Measurements from ENCODE around the gene CD22. TPM values are rescaled to one million over a fixed set of nuclear protein-coding genes. Genes with fewer than 3 reads are reported as not detected.

CD22 gene
- total RNA-seq, 1 donor from 2014 or later, result 4.7 TPM

- Mint-ChIP-seq H3K4me1 (ENCODE audit: low read depth) (peaks cover 20% of the 10 kb centered on the region), H3K27ac (peak overlapping the region; percentile 27)
Measured at GRCh38 chr19:35342430-35342829, 13.4 kb downstream of the CD22 start.

DNA sequence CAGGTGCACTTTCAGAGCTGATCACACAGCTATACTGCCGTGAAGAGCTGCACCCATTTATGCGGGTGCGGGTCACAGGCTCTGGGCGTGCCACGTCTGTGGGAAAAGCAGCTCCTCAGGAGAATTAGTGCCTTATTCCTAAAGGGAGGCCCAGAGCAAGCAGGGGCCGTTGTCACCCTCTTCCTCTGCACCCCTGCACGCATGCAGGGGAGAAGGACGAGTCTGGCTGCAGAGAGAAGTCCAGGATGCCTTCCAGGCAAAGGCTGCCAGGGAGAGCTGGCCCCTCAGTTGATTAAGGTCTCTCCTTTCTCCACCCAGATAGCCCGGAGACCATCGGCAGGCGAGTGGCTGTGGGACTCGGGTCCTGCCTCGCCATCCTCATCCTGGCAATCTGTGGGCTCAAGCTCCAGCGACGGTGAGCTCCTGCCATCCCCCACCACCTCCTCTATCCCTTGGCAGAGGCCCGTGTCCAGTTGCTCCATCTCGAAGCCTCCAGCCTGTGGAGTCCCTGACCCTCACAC lies 15.6 kb downstream of the CD22 start:
- Mint-ChIP-seq H3K9me3 (no peaks in the 10 kb centered on the region), H3K4me1 (ENCODE audit: low read depth) (peaks cover 37% of the 10 kb centered on the region), H3K27ac (no peak overlapping the region), H3K4me3 (no peak overlapping the region), H3K36me3 (ENCODE audit: low read depth) (no peaks in the 10 kb centered on the region), H3K27me3 (ENCODE audit: insufficient read depth) (peaks cover 6% of the 10 kb centered on the region)
- DNase-seq (ENCODE audit: low spot score), result no peak
- intact Hi-C loops (cut with micrococcal nuclease), result loop anchor here (5.0 kb wide), 2 partner anchors 137 to 202 kb away; partner anchors contain the start of gene FXYD7

More at GRCh38 chr19:35342430-35342829, 13.4 kb downstream of the CD22 start:
- intact Hi-C loops (cut with micrococcal nuclease), result no loop called here
- Mint-ChIP-seq H3K36me3 (ENCODE audit: low read depth) (no peaks in the 10 kb centered on the region), H3K9me3 (no peaks in the 10 kb centered on the region), H3K27me3 (ENCODE audit: insufficient read depth) (peaks cover 6% of the 10 kb centered on the region), H3K4me3 (no peak overlapping the region)
- DNase-seq (ENCODE audit: low spot score), result no peak

DNA sequence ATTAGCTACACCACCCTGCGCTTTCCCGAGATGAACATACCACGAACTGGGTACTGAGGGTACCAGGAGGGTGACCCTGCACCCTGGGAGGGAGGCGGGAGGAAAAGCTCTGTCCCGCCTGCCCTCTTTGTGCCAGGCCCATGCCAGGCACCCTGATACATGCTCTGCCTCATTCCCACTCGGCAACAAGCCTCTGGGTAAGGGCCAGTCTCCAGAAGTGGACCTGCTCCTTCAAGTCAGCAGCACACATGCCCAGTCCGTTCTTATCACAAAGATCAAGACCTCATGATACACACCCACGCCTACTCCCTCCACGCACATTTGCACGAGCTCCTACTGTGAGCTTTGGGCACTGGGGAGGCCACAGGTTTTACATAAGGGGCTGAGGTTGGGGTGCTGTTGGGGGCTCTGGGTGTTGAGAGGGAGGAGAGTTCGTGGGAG lies 16.7 kb downstream of the CD22 start:
- peaks cover 6% of the 10 kb centered on the region for H3K27me3 Mint-ChIP-seq (ENCODE audit: insufficient read depth)
- intact Hi-C loops (cut with micrococcal nuclease), result loop anchor here (2.0 to 5.0 kb wide), 4 partner anchors 39 to 203 kb away; partner anchors contain the start of gene FXYD7
- peaks cover 37% of the 10 kb centered on the region for H3K4me1 Mint-ChIP-seq (ENCODE audit: low read depth)
- H3K4me3 Mint-ChIP-seq, result peak overlapping the region; percentile 9
- peak overlapping the region; percentile 99 for H3K27ac Mint-ChIP-seq
- H3K36me3 Mint-ChIP-seq (ENCODE audit: low read depth), result no peaks in the 10 kb centered on the region
- no peak for DNase-seq (ENCODE audit: low spot score)
- no peaks in the 10 kb centered on the region for H3K9me3 Mint-ChIP-seq

DNA sequence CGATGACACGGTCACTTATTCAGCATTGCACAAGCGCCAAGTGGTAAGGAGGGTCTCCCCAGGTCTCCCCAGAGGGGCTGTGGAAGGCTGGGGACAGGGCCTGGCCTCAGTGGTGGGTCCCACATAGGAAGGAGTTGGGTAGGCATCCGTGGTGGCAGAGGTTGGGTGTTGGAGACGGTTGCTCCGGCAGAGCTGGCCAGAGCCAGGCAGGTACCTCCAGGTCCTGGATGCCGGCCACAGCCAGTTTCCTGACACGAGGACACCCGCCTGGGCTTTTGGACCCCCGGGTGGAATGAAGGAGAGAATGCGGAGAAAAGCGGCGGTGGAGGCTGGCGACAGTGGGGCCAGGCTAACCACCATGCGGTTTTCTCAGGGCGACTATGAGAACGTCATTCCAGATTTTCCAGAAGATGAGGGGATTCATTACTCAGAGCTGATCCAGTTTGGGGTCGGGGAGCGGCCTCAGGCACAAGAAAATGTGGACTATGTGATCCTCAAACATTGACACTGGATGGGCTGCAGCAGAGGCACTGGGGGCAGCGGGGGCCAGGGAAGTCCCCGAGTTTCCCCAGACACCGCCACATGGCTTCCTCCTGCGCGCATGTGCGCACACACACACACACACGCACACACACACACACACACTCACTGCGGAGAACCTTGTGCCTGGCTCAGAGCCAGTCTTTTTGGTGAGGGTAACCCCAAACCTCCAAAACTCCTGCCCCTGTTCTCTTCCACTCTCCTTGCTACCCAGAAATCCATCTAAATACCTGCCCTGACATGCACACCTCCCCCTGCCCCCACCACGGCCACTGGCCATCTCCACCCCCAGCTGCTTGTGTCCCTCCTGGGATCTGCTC lies 17.4 kb downstream of the CD22 start:
- H3K4me3 Mint-ChIP-seq, result peak overlapping the region; percentile 74
- peak; percentile 52 for DNase-seq (ENCODE audit: low spot score)
- peak overlapping the region; percentile 99 for H3K27ac Mint-ChIP-seq
- intact Hi-C loops (cut with micrococcal nuclease), result loop anchor here (1.0 to 5.0 kb wide), 6 partner anchors 40 to 204 kb away; partner anchors contain the start of gene FXYD7
- H3K4me1 Mint-ChIP-seq (ENCODE audit: low read depth), result peaks cover 37% of the 10 kb centered on the region
- peaks cover 8% of the 10 kb centered on the region for H3K27me3 Mint-ChIP-seq (ENCODE audit: insufficient read depth)
- H3K36me3 Mint-ChIP-seq (ENCODE audit: low read depth), result no peaks in the 10 kb centered on the region
- H3K9me3 Mint-ChIP-seq, result no peaks in the 10 kb centered on the region

DNA sequence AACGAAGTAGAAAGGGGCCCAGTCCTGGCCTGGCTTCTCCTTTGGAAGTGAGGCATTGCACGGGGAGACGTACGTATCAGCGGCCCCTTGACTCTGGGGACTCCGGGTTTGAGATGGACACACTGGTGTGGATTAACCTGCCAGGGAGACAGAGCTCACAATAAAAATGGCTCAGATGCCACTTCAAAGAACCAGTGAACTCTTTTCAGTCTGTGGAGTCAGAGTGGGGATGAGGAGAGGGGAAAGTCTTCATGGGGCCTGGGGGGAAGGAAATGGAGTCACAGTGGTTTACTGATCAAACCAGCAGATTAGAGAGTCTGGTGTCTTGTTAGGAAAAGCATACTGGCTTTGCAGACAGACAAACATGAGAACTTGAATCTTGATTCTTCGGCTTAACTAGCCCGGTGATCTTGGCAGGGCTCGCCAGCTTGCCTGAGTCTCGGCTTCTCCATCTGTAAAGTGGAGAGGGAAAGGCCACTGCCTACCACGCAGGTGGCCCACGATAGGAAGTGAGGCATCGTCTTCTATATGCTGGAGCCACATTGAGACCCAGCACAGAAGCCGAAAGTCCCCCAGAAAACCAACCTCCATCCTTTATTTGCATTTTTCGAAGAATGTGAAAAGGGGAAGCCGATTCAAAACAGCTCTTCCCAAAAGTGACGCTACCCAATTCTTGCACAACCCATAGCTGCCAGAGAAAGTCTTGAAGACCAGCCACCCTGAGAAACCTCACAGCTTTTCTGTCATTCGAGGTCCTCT lies 18.4 kb downstream of the CD22 start, which contains the start of gene FFAR1:
Gene FFAR1 (plus strand): TSS at position 732 of the 759 bp plus-strand sequence. CDS start 3,650 bp downstream, outside the sequence.
- intact Hi-C loops (cut with micrococcal nuclease), result loop anchor here (1.0 to 5.0 kb wide), 6 partner anchors 41 to 205 kb away; partner anchors contain the start of gene FXYD7
- Mint-ChIP-seq H3K27me3 (ENCODE audit: insufficient read depth) (peaks cover 4% of the 10 kb centered on the region), H3K27ac (peak within 1 kb of the TSS; percentile 99), H3K36me3 (ENCODE audit: low read depth) (no peaks in the 10 kb centered on the region), H3K9me3 (no peaks in the 10 kb centered on the region), H3K4me3 (peak within 1 kb of the TSS; percentile 74), H3K4me1 (ENCODE audit: low read depth) (peaks cover 37% of the 10 kb centered on the region)
- peak; percentile 42 for DNase-seq (ENCODE audit: low spot score)

DNA sequence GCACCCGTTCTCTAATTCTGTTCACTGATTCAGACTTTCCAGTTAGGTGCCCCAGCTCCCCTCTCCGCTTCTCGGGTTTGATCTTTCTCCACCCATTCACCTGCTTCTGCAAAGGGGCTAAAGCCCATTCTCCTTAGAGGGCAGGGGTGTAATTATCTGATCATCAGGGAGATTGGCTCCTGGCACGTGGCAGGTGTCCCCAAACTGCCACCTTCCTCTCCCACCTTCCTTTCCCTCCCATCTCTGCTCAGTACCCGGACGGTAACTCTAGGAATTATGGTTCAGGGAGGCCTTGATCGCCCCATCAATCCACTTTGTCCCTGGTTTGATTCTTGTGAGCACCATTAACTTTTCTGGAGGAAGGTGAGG lies 18.9 kb downstream of the CD22 start:
- Mint-ChIP-seq H3K27ac (peak overlapping the region; percentile 99), H3K4me1 (ENCODE audit: low read depth) (peaks cover 41% of the 10 kb centered on the region), H3K4me3 (peak overlapping the region; percentile 74), H3K9me3 (no peaks in the 10 kb centered on the region), H3K36me3 (ENCODE audit: low read depth) (no peaks in the 10 kb centered on the region), H3K27me3 (ENCODE audit: insufficient read depth) (peaks cover 2% of the 10 kb centered on the region)
- no peak for DNase-seq (ENCODE audit: low spot score)
- intact Hi-C loops (cut with micrococcal nuclease), result loop anchor here (1.0 to 5.0 kb wide), 6 partner anchors 41 to 206 kb away; partner anchors contain the start of gene FXYD7

DNA sequence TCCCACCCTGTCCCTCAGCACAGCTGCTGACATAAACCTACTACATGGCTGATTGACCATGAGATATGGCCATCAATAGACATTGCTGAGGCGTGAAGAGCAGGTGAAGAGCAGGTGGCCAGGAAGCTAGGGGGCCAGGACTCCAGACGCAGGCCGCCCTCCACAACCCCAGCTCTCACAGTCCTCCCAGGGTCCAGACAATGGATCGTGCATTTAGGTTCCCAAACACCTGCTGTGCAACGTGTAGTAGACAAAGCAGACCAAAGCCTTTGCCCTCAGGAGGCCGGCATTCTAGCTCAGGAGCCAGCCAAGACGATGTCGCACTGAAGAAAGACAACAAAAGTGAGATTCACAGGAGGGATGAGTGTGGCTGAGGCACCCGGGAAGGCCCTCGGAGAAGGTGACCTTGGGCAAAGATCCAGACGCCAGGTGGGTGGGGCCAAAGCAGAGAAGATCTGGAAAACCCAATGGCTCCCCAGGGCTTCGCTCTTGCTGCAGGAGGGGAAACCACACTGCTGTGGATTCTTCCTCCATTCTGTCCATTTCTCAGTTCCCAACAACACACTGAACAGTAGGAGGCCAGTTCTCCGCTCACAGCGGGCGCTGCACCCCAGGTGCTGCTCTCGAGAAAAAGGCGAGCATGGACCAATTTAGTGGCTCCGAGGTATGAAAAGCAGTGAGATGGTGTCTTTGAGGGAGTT lies 20.1 kb downstream of the CD22 start:
- H3K4me1 Mint-ChIP-seq (ENCODE audit: low read depth), result peaks cover 43% of the 10 kb centered on the region
- H3K27me3 Mint-ChIP-seq (ENCODE audit: insufficient read depth), result peaks cover 2% of the 10 kb centered on the region
- no peak for DNase-seq (ENCODE audit: low spot score)
- no peaks in the 10 kb centered on the region for H3K36me3 Mint-ChIP-seq (ENCODE audit: low read depth)
- H3K9me3 Mint-ChIP-seq, result no peaks in the 10 kb centered on the region
- intact Hi-C loops (cut with micrococcal nuclease), result loop anchor here (5.0 kb wide), 2 partner anchors 142 to 207 kb away; partner anchors contain the start of gene FXYD7
- H3K4me3 Mint-ChIP-seq, result no peak overlapping the region
- peak overlapping the region; percentile 29 for H3K27ac Mint-ChIP-seq

DNA sequence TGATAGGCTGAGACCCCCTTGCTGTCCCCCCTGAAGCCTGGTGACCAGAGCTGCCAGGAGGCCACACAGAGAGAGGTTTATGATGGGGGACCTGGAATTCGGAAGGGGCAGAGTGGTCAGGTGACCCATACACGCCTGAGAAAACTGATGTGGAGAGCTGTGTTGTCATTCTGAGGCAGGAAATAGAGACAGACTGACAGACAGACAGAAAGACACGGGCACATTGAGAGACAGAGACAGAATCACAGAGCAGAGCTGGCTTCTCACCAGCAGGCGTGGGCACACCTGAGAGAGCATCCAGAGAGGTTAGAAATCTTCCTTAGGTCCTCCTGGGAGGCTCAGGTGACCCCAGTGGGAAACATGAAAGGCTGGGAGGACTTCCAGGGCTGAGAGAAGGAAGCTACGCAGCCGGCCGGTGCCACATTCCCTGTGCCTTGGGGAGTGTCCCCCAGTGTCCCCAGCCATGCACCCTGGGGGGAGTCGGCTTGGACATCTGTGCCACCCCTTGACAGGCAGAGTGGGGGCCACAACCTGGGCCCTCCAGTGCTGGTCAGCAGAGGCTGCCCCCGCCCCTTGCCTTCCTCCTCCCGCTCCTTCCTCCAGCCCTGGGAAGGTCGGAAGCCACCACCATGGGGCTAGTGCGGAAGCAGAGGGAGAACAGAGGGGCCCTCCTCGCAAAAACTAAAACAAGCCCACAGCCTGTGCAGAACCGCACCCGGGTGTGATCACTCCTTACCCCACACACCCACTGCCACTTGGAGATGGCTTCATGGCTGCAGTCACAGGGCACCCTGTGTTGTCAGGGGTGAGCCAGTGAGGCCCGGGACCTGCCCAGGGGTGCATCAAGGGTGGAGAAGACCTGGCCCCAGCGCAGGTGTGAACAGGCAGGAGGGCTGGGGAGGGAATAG lies 20.9 kb downstream of the CD22 start:
- Mint-ChIP-seq H3K4me1 (ENCODE audit: low read depth) (peaks cover 43% of the 10 kb centered on the region), H3K27me3 (ENCODE audit: insufficient read depth) (peaks cover 2% of the 10 kb centered on the region), H3K4me3 (no peak overlapping the region), H3K36me3 (ENCODE audit: low read depth) (no peaks in the 10 kb centered on the region), H3K27ac (peak overlapping the region; percentile 24), H3K9me3 (no peaks in the 10 kb centered on the region)
- intact Hi-C loops (cut with micrococcal nuclease), result loop anchor here (5.0 kb wide), 2 partner anchors 143 to 208 kb away; partner anchors contain the start of gene FXYD7
- DNase-seq (ENCODE audit: low spot score), result no peak

GRCh38 chr19:35350591-35350990 lies 21.6 kb downstream of the CD22 start:
- Mint-ChIP-seq H3K27me3 (ENCODE audit: insufficient read depth) (peaks cover 2% of the 10 kb centered on the region), H3K36me3 (ENCODE audit: low read depth) (no peaks in the 10 kb centered on the region), H3K4me1 (ENCODE audit: low read depth) (peaks cover 41% of the 10 kb centered on the region), H3K4me3 (no peak overlapping the region), H3K9me3 (no peaks in the 10 kb centered on the region), H3K27ac (no peak overlapping the region)
- DNase-seq (ENCODE audit: low spot score), result no peak
- intact Hi-C loops (cut with micrococcal nuclease), result no loop called here

DNA sequence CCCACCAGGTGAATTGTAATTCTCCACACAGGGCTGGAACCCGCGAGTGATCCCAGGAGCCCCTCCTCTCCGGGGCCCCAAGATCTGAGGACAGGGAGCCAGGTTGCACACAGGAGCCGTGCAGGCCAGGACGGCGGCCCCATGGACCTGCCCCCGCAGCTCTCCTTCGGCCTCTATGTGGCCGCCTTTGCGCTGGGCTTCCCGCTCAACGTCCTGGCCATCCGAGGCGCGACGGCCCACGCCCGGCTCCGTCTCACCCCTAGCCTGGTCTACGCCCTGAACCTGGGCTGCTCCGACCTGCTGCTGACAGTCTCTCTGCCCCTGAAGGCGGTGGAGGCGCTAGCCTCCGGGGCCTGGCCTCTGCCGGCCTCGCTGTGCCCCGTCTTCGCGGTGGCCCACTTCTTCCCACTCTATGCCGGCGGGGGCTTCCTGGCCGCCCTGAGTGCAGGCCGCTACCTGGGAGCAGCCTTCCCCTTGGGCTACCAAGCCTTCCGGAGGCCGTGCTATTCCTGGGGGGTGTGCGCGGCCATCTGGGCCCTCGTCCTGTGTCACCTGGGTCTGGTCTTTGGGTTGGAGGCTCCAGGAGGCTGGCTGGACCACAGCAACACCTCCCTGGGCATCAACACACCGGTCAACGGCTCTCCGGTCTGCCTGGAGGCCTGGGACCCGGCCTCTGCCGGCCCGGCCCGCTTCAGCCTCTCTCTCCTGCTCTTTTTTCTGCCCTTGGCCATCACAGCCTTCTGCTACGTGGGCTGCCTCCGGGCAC lies 22.6 kb downstream of the CD22 start:
- Mint-ChIP-seq H3K4me1 (ENCODE audit: low read depth) (peaks cover 31% of the 10 kb centered on the region), H3K27me3 (ENCODE audit: insufficient read depth) (peaks cover 2% of the 10 kb centered on the region), H3K4me3 (no peak overlapping the region), H3K36me3 (ENCODE audit: low read depth) (no peaks in the 10 kb centered on the region), H3K27ac (no peak overlapping the region), H3K9me3 (no peaks in the 10 kb centered on the region)
- intact Hi-C loops (cut with micrococcal nuclease), result loop anchor here (1.0 to 2.0 kb wide), 3 partner anchors 53 to 241 kb away; no protein-coding TSS in a partner anchor
- DNase-seq (ENCODE audit: low spot score), result no peak

- Mint-ChIP-seq H3K27me3 (ENCODE audit: insufficient read depth) (peaks cover 2% of the 10 kb centered on the region), H3K27ac (no peak overlapping the region), H3K4me1 (ENCODE audit: low read depth) (peaks cover 26% of the 10 kb centered on the region), H3K4me3 (no peak overlapping the region), H3K9me3 (no peaks in the 10 kb centered on the region), H3K36me3 (ENCODE audit: low read depth) (no peaks in the 10 kb centered on the region)
- intact Hi-C loops (cut with micrococcal nuclease), result loop anchor here (1.0 to 2.0 kb wide), 3 partner anchors 53 to 240 kb away; no protein-coding TSS in a partner anchor
- no peak for DNase-seq (ENCODE audit: low spot score)
Measured at GRCh38 chr19:35352177-35352447, 23.1 kb downstream of the CD22 start.

Data from activated T-helper 1 cell treated with anti-CD3 and anti-CD28 coated beads, Interleukin-12 subunit alpha, Interleukin-12 subunit beta, Interleukin-2, Interleukin-4 antibody, amounts not matched to agents 30 ng/mL and 10 ng/mL and 1 ng/mL, durations not matched to agents 14 hours and 24 hours and 36 hours (primary cell).